GM19023 (cell line): Measurements from ENCODE around the gene WNT8A.

ENCODE experiments used
- ATAC-seq: cut with Tn5 transposase; IDR thresholded peaks from one replicate; pipeline ENCODE4 v1.9.1; 2021; ENCODE audit warnings: mild to moderate bottlenecking, moderate library complexity; ENCODE audit not compliant: unreplicated experiment

WNT8A gene

DNA sequence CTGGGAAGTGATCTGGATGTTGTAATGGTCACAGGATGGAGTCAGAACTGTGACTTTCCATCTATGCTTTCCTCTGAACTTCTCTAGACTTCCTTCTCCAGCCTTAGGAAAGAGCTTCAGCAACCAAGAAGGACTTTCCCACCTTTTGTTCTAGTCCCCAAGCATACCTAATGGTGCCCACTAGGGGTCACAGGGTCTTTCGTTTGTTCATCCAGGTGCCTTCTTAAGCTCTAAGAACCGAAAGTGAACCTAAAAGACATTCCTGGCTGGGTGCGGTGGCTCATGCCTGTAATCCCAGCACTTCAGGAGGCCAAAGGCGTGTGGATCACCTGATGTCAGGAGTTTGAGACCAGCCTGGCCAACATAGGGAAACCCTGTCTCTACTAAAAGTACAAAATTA is 1.8 kb upstream of the WNT8A start:
- ATAC-seq, result no peak

DNA sequence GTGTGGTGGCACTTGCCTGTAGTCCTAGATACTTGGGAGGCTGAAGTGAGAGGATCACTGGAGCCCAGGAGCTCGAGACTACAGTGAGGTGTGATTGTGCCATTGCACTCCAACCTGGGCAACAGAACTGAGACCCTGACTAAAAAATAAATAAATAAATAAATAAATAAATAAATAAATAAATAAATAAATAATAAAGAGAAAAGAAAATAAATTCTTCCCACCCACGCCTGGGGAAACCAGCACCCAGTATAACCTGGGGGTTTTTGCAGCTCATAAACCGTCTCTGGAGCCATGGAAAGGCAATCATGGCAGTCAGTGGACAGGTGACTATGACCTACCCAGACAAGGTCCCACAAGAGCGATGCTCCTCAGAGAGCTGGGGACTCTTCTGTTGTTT is 7.9 kb downstream of the WNT8A start:
- ATAC-seq, result no peak

DNA sequence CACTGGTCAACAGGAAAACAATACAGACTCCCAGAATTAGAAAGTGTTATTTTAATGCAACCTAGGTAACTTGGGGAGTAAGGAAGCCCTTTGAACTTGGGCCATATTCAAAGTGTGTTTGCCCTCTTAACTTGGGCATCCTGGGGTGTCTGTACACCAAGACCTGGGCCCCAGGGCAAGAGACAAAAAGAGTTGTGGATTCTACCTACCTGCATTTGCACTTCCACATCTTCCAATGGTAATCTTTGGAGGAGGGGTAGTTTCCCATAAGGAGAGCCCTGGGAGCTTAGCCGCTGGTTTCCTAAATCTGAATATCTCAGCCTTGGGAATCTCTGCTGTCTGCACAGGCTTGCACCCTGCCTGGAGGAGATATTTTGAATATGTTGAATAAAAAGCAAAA is 8.5 kb downstream of the WNT8A start:
- ATAC-seq, result no peak

DNA sequence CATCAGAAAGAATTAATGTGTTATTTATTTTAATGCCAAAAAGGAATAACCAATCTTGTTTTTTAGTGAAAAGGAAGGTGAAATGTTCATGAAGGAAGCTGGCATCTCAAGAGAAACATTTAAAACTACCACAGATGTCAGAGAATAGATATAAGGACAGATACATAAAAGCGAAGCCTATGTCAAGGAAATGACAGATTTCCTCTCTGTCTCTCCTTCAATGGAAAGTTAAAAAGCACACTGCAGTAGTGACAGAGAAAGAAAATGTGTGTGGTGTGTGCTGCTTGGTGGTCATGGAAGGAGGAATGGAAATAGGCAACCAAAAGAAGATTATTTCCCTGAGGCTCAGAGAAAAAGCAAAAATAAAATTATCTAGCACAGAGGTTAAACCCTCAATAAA is 9.2 kb downstream of the WNT8A start:
- no peak for ATAC-seq

DNA sequence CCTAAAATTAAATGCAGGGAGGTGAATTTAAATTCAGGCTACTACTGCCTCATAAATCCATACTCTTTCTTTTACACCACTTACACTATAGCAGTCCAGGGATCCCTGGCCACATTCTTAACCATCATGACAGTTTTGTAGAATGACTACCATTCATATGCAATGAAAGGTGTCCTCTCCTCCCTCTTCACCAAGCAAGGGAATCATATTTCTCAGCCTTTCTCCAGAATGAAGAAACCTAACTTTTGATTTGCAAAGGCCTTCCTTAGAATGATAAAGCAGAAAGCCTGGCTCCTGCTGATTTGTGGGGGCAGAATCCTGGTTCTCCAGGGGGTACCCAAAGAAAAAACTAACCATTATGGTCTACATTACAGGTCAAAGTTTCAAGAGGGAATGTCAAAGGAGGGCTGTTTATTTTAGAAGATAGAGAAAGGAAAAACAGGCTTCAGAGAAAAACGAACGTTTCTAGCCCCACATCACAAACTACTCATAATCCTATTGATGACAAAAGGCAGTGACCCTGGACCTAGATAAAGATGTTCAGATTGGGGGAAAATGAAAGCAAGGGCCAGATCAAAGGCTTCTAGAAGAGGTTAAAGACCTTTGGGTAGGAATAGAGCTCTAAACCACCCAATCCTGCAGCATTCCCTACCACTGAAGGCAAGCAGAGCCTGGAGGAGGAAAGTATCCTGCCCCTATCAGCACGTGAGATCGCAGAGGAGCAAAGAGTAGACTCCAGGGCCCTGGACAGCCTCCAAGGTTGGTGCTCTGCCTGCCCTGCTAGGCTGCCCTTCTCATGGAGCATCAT is 11.5 kb downstream of the WNT8A start:
- no peak for ATAC-seq

DNA sequence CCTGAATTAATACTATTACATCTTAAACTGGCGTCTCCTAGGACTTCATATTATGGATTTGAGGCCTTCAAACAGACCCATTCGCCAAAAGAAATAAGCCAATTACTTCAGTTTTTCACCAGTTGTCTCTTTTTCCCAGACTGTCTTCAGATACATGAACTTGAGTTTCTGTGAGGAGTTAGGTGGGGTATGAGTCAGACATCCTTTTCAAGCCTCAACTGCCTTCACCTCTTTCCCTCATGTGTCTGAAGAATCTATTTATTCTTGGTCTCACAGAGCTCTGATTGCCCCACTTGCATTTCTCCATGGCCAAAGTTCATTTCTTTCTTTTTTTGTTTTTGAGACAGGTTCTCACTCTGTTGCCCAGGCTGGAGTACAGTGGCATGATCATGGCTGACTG is 12.5 kb downstream of the WNT8A start:
- ATAC-seq, result no peak

DNA sequence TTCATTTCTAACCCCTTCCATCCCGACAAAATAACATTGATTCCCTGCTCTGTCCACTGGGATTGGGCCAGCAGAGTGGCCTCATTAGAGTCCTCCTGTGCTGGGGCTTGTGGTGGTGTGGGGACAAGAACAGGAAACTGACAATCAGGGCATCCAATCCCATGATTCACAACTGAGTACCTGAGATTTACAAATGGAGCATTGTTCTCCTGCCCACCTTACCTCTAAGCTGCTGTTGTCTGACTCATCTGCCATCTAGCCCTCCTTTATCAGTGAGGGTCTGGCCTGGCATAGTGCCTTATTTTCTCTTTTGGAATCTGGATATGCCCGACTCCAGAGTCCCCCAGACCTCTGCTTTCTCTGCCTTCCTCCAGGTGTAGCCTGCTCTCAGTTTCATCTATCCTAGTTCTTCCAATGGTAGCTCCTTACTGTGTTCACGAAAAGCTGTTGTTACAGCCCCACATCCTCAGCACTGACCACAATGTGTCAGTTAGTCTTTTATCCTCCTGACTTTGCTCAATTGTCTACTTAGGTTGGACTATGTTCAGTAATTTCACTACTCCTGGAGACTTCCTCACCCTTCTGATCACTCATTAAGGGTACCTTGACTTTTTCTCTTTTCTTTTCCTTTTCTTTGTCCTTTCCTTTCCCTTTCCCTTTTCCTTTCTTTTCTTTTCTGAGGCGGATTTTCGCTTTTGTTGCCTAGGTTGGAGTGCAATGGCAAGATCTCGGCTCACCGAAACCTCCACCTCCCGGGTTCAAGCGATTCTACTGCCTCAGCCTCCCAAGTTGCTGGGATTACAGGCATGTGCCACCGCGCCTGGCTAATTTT is 13.4 kb downstream of the WNT8A start:
- no peak for ATAC-seq

DNA sequence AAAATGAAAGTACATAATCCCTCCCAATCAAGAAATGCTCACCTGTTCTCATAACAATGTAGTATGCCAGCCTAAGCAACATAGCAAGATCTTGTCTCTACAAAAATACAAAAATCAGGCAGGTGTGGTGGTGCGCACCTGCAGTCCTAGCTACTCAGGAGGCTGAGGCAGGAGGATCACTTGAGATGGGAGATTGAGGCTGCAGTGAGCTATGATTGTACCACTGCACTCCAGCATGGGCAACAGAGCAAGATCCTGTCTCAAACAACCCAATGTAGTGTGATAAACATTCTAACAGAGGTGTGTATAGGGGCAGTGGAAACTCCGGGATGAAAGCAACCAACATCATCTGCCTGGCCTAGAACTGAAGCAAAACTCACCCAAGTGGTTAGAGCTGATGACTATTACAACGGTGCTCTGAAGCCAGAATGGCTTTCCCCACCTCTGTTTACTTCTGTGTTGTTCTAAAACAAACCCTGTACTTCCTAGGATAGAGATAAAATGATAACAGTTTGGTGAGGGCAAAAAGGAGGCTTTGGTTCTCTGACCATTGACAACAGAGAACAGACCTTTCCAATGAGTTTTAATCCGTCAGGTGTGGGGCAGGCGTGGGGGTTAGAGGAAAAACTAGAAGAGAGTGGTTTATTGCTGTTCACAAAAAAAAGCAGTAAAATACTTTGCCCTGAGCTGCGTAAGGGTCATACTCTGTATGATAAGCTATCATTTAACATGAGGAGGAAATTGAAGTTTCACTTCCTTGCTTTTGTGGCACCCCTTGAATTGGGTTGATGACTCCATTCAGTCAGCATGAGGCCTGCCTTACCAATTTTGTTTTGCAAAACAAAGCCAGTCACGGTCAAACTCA is 18.9 kb downstream of the WNT8A start:
- ATAC-seq, result no peak

DNA sequence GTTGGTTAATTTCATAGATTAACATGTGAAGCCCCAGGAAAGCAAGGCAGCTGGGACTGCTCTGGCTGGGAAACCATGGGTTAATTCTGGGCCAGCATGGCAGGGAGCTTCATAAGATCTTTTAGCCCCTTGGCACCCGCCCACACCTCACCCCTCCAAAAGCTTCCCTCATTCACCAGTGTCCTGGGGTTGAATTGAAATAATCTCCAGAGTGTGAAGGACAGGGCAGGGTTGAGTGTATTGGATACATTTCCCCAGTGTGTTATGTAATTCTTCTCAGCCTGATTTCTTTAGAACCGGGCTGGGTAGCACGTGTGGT is 19.4 kb downstream of the WNT8A start:
- no peak for ATAC-seq

DNA sequence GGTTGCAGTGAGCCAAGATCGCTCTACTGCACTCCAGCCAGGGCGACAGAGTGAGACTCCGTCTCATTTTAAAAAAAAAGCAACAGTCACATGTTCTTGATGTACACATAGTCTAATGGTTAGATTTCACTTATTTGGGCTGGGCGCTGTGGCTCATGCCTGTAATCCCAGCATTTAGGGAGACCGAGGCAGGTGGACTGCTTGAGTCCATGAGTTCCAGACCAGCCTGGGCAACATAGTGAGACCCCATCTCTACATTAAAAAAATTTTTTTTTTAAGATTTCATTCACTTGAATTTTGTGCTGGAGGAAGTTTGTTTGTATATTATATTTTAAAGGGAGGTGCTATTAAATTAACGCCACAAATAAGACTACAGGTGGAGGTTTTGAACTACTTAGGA is 21.9 kb downstream of the WNT8A start:
- ATAC-seq, result no peak

DNA sequence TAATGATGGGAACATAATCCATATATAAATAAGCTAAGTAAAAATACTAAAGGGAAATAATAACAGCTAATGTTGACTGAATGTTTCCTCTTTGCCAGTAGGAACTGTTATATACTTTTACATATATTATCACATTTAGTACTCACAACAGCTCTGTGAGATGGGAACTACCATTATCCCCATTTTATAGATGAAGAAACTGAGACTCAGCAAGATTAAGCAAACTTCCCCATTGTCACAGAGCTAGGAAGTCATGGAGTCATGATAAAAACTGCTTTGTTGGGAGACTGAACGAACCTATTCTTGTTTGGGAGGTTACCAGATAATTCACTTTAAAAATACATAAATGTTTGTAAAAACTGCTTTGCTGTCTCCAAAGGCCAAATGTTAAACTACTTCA is 23.4 kb downstream of the WNT8A start:
- ATAC-seq, result no peak

DNA sequence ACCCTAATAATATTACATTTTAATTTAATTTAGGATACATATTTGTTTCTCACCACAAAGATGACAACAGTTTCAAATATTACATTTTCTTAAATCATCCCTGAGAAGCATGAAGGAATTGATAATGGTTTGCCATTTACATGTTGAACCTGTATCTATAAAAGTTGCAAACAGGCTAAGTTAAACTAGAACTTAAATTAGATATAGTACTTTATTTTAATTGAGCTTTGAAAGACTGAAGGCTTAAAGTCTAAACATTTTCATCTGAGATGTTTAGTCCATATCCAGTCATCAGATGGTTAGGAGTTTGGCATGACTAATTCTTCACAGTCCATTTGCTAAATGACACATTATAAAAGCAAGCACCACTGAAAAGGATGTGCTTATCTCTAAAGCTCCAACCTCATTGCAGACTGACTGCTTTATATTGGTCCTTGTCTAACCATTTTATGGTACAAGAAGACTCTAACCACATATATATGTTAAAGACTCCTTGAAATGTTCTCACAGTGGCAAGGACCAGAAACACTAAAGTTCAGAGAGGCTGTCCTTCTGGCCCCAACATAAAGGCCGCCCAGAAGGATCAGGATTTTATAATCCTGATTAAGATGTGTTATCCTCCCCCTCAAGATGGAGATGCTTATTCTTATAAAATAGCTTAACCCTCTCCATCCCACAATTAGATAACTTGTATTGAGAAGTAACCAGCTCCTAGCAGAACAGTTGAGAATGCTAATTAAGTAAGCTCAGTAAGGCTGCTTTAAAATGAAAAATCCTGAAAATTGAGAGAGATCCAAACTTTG is 25.8 kb downstream of the WNT8A start:
- ATAC-seq, result no peak

DNA sequence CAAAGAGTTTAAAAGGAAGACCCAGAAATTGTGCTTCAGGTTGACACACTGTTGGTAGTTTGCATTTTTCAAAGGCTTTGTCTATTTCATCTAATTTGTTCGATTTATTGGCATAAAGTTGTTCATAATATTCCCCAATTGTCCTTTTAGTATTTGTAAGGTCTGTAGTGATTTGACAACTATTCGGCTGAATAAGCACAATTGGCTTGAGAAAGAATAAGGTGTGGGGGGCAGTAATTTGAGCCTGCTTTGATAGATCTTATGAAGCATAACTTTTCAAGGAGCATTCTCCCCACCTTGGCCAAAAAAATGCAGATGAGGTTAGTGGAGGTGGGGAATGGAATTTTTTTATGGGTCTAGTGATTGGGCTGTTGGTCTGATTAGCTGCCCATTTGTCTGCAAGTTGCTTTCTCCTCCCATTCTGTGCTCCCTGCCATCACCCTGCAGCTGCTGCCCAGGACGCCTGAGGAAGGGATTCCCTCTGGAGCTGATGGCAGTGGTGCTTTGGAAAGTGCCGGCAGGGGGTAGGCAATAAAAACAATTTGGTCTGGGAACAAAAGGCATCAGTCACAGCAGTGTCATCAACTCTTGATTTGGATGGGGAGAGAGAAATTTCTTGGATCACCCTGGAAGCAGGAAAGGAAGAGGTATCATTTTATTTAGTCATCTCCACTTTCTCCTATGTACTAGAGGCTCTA is 26.6 kb downstream of the WNT8A start:
- ATAC-seq, result no peak

DNA sequence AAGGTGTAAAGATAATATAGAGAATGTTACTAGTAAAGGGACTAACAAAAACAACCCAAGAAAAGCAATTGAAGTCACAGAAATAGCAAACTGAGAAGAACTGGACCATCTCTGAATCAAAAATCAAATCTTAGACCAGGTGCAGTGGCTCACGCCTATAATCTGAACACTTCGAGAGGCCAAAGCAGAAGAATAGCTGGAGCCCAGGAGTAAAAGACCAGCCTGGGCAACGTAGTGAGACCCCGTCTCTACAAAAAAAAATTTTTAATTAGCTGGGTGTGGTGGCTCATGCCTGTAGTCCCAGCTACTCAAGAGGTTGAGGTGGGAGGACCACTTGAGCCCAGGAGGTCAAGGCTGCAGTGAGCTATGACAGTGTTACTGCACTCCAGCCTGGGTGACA is 27.3 kb downstream of the WNT8A start:
- ATAC-seq, result no peak

DNA sequence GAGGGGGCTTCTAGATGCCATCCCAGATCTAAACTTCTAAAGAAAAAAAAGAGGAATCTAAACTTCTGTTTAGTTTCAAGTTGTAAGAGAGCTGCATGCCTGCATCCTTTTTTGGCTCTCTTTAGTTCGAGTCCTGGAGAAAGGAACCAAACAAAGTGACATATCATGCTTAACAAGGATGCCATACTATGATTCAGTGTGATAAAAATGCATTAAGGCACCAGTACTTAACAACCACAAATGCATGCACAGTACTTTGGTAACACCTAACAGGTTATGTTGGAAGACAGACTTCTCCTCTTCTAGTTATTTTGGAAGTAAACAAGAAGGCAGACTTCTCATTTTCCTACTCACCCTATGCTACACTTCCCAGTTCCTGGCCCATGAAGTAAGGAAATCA is 28.1 kb downstream of the WNT8A start:
- ATAC-seq, result no peak

DNA sequence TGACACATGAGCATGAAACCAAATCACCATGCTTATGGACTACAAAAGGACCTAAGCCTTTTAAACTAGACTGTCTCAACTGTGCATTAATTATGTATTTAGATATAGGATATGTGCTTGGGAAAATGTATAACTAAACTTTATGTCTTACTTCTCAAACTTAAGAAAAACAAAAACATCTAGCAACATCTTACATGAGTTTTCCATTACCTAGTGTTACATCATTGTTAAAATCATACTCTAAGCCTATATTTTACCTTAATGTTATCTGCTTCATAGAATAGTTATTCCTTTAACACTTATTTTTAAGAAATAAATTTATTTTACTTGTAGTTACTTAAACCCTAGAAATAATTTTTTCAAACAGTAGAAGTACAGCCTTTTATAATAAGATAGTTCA is 31.4 kb downstream of the WNT8A start:
- no peak for ATAC-seq

DNA sequence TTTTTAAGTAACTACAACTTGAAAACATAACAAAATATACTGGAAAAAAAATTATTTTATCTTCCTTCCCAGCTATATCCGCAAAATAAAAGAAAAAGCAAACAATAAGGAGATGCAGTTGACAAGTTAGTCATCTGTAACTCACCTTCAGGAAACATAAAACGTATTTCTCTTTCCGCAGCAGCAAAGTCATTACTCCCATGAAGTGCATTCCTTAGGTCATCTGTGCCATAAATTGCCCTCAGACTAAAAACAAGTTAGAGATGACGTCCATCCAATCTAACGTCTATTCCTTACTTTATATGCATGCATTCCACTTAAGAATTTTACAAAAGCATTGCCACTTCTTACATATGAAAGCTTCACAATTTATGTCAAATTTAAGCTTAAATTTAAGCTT is 44.5 kb downstream of the WNT8A start:
- ATAC-seq, result no peak

DNA sequence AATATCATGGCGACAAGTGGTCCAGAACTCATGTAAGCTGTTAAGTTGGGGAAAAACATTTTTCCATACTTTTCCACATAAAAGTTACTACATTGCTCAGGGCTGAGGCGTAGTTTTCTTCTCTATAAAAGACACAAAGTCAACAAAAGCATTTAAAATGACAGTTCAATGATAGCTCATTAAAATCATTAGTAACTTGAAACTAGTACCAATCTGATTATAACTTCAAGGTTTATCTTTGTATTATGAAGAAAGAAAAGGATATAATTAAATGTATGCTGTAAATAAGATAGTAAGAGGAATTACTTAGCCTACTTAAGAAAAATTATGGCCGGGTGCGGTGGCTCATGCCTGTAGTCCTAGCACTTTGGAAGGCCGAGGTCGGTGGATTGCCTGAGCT is 45.5 kb downstream of the WNT8A start:
- ATAC-seq, result no peak

DNA sequence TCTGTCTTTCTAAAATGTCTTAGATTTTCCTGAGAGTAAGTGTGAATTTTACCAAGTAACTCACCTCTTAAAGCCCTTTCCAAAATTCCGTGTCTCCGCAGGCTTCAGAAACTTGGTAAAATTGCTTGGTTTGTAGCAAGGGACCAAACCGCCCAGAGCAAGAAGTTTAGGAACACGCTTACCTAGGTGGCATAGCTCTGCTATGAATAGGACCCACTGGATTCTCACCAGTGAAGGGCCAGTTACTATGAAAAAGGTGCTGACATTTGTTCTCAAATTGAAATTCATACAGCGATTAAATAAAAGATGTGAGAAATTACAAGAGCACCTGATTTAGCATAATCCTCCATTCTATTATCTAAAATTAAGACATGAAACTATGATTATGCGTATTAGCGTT is 48.7 kb downstream of the WNT8A start:
- ATAC-seq, result no peak
